HFFc6 (cell line): ENCODE results near the gene PAQR9. TPM values are rescaled to one million over a fixed set of nuclear protein-coding genes. Genes with fewer than 3 reads are reported as not detected.
A peak's percentile ranks its signal among the peaks of the same experiment; 100 is the strongest.

ENCODE experiments used
- DNase-seq: peaks from one replicate; pipeline ENCODE4 v3.0.0-alpha.2; 2018
- H3K27ac Mint-ChIP-seq: 2 replicates; pipeline ENCODE4 v1.8.0; 2020; ENCODE audit warnings: mild to moderate bottlenecking, mixed read lengths
- H3K27me3 Mint-ChIP-seq: 2 replicates; pipeline ENCODE4 v1.8.0; 2021; ENCODE audit warnings: mild to moderate bottlenecking, moderate library complexity, mixed read lengths; ENCODE audit not compliant: insufficient read depth
- H3K36me3 Mint-ChIP-seq: 2 replicates; pipeline ENCODE4 v1.8.0; 2021; ENCODE audit warnings: low read depth, mixed read lengths
- H3K4me1 Mint-ChIP-seq: 2 replicates; pipeline ENCODE4 v1.8.0; 2020; ENCODE audit warnings: low read depth, mixed read lengths
- H3K4me3 Mint-ChIP-seq: 2 replicates; pipeline ENCODE4 v1.8.0; 2020; ENCODE audit warnings: mild to moderate bottlenecking, moderate library complexity, mixed read lengths
- H3K9me3 Mint-ChIP-seq: 2 replicates; pipeline ENCODE4 v1.8.0; 2020; ENCODE audit warnings: mild to moderate bottlenecking, mixed read lengths
- long read RNA-seq: library from polyadenylated mRNA; unstranded; transcript quantifications from one replicate; pipeline ENCODE4 v2.0.0, GENCODE V29; 2019
- total RNA-seq, 6 experiments: library from RNA; stranded (reverse); fragmentation: NEBNext Ultra II Directional; extraction: Animal tissue kit (Norgen Biotek cat#: 25700); gene quantifications; 2 replicates in 1 of 6; 3 replicates in 5 of 6; pipeline ENCODE4 v1.2.3, GENCODE V29; 2021
- TF ChIP-seq, protein P1 (sequence below): fragments of 200-600 bp; sonication (generic); IDR thresholded peaks from 2 replicates; pipeline ENCODE4 v1.5.0; 2021; ENCODE audit warnings: antibody characterized with exemption, mild to moderate bottlenecking

Gene PAQR9
- total RNA-seq = under 1 TPM in 4 of 6 experiments, not detected in 2; 0.11 to 0.30 (median 0.17) TPM
- long read RNA-seq = 0 reads

GRCh38 chr3:142963516-142964448 is at the start of gene PAQR9:
Gene PAQR9 (minus strand): TSS chr3:142963674. CDS start chr3:142963336, 338 bp downstream.
- peak within 1 kb of the TSS; percentile 83 for H3K4me3 Mint-ChIP-seq
- TF ChIP-seq, protein P1, sequence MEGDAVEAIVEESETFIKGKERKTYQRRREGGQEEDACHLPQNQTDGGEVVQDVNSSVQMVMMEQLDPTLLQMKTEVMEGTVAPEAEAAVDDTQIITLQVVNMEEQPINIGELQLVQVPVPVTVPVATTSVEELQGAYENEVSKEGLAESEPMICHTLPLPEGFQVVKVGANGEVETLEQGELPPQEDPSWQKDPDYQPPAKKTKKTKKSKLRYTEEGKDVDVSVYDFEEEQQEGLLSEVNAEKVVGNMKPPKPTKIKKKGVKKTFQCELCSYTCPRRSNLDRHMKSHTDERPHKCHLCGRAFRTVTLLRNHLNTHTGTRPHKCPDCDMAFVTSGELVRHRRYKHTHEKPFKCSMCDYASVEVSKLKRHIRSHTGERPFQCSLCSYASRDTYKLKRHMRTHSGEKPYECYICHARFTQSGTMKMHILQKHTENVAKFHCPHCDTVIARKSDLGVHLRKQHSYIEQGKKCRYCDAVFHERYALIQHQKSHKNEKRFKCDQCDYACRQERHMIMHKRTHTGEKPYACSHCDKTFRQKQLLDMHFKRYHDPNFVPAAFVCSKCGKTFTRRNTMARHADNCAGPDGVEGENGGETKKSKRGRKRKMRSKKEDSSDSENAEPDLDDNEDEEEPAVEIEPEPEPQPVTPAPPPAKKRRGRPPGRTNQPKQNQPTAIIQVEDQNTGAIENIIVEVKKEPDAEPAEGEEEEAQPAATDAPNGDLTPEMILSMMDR = no peak
- H3K27ac Mint-ChIP-seq = peak within 1 kb of the TSS; percentile 63; the same call in 1 of the 2 replicates
- H3K27me3 Mint-ChIP-seq = peaks cover 42% of the 10 kb centered on the region
- H3K9me3 Mint-ChIP-seq = no peaks in the 10 kb centered on the region; the same call in 1 of the 2 replicates
- peaks cover 24% of the 10 kb centered on the region for H3K4me1 Mint-ChIP-seq
- peaks cover 6% of the 10 kb centered on the region; the same call in 1 of the 2 replicates for H3K36me3 Mint-ChIP-seq
- DNase-seq = no peak

GRCh38 chr3:143011705-143012104 is 48.2 kb upstream of the PAQR9 start:
- no peaks in the 10 kb centered on the region for H3K27me3 Mint-ChIP-seq
- TF ChIP-seq, protein P1 = no peak
- peaks cover 40% of the 10 kb centered on the region for H3K4me1 Mint-ChIP-seq
- no peak overlapping the region for H3K4me3 Mint-ChIP-seq
- H3K36me3 Mint-ChIP-seq = peaks cover 6% of the 10 kb centered on the region; the same call in 1 of the 2 replicates
- no peak overlapping the region for H3K27ac Mint-ChIP-seq
- H3K9me3 Mint-ChIP-seq = no peaks in the 10 kb centered on the region
- DNase-seq = no peak

- Mint-ChIP-seq H3K27ac (peak overlapping the region; percentile 27), H3K9me3 (no peaks in the 10 kb centered on the region)
- TF ChIP-seq, protein P1 = no peak
Observed at GRCh38 chr3:143010024-143010423, 46.5 kb upstream of the PAQR9 start.

DNA sequence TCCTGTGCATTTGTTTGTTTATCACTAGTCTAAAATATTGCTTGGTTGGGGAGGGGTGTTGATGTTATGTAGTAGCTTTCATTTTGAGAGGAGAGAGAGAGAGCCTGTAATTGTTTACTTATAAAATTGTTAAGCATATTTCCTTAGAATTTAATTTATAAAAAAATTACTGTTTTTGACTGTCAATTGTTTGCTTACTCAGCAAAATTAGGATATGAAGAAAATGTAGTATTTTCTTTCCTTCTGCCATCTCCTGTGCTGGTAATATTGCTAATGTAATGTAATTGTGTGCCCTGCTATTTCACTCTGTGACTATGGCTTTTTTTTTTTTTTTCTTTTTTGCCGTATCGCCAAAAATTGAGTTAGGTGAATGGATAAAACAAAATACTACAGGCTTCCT is 41.3 kb upstream of the PAQR9 start:
- Mint-ChIP-seq H3K27me3 (peaks cover 2% of the 10 kb centered on the region), H3K9me3 (no peaks in the 10 kb centered on the region), H3K36me3 (peaks cover 10% of the 10 kb centered on the region), H3K4me1 (peaks cover 61% of the 10 kb centered on the region), H3K4me3 (peak overlapping the region; percentile 33; the same call in 1 of the 2 replicates), H3K27ac (no peak overlapping the region)
- no peak for DNase-seq
- TF ChIP-seq, protein P1 = no peak

More at GRCh38 chr3:143010024-143010423, 46.5 kb upstream of the PAQR9 start:
- no peak overlapping the region for H3K4me3 Mint-ChIP-seq
- H3K4me1 Mint-ChIP-seq = peaks cover 50% of the 10 kb centered on the region
- H3K27me3 Mint-ChIP-seq = no peaks in the 10 kb centered on the region
- H3K36me3 Mint-ChIP-seq = peaks cover 6% of the 10 kb centered on the region; the same call in 1 of the 2 replicates
- DNase-seq = no peak

GRCh38 chr3:143002727-143003126 is 39.3 kb upstream of the PAQR9 start:
- peaks cover 10% of the 10 kb centered on the region for H3K36me3 Mint-ChIP-seq
- H3K9me3 Mint-ChIP-seq = no peaks in the 10 kb centered on the region
- TF ChIP-seq, protein P1 = no peak
- H3K27me3 Mint-ChIP-seq = peaks cover 2% of the 10 kb centered on the region
- peak overlapping the region; percentile 99 for H3K4me3 Mint-ChIP-seq
- peaks cover 60% of the 10 kb centered on the region for H3K4me1 Mint-ChIP-seq
- DNase-seq = no peak
- H3K27ac Mint-ChIP-seq = peak overlapping the region; percentile 99
